Measurements from ENCODE around the gene DPP4. TPM values are rescaled to one million over a fixed set of nuclear protein-coding genes. Genes with fewer than 3 reads are reported as not detected.

Gene DPP4
- total RNA-seq, 1 experiment from 2014 or later: 23.3 TPM

GRCh38 chr2:162072976-162073887 lies 783 bp downstream of the DPP4 start:
- no peak for DNase-seq
- ChIA-PET POLR2A (ENCODE audit: unreplicated experiment) (interaction anchor here (0.6 kb wide), 1 partner anchor 1802 kb away, joined by 3 read pairs; no protein-coding TSS in a partner anchor), CTCF (no interaction called here)
- TF ChIP-seq CTCF (conservative IDR thresholded peaks at IDR 0.05; ENCODE audit: low read depth, low read length) (no peak), EZH2phosphoT487 (IDR thresholded peaks at IDR 0.05; ENCODE audit: borderline replicate concordance, low read length) (no peak), EZH2 (IDR thresholded peaks at IDR 0.05; ENCODE audit: low read length, unreplicated experiment) (no peak)
- Histone ChIP-seq H3K27me3 (ENCODE audit: low read length) (no peaks in the 10 kb centered on the region), H3K9me2 (replicated peaks; ENCODE audit: low read length) (no peaks in the 10 kb centered on the region), H3K36me3 (ENCODE audit: low read depth, low read length) (no peaks in the 10 kb centered on the region), H3K79me2 (ENCODE audit: low read length) (0 out of 2 replicates have a peak, but pooled peaks cover 3% of the 10 kb centered on the region), H3K4me3 (ENCODE audit: low read length) (peak overlapping the region; percentile 90), H3K9ac (ENCODE audit: low read length) (peak overlapping the region; percentile 75), H3F3A (ENCODE audit: low read length, unreplicated experiment) (no peaks in the 10 kb centered on the region), H3K9me3 (ENCODE audit: low read length) (no peaks in the 10 kb centered on the region), H4K20me1 (ENCODE audit: low read length) (no peaks in the 10 kb centered on the region), H3K4me1 (ENCODE audit: insufficient read depth, low read length) (peaks cover 46% of the 10 kb centered on the region), H2AFZ (ENCODE audit: low read length) (peak overlapping the region; percentile 94), H3K4me2 (ENCODE audit: low read length) (peak overlapping the region; percentile 87), H3K27ac (ENCODE audit: low read length) (peak overlapping the region; percentile 53)
- ATAC-seq: peak; percentile 32
- TSS peak; percentile 36 for BruUV-seq (replicated peaks)
- intact Hi-C loops (cut with micrococcal nuclease): loop anchor here (5.0 kb wide), 1 partner anchor 46 kb away; no protein-coding TSS in a partner anchor

GRCh38 chr2:162072181-162072702 lies 1.8 kb downstream of the DPP4 start:
- H3F3A ChIP-seq (ENCODE audit: low read length, unreplicated experiment): no peaks in the 10 kb centered on the region
- TF ChIP-seq CTCF (conservative IDR thresholded peaks at IDR 0.05; ENCODE audit: low read depth, low read length): no peak
- no peak for TF ChIP-seq EZH2 (IDR thresholded peaks at IDR 0.05; ENCODE audit: low read length, unreplicated experiment)
- no peak for TF ChIP-seq EZH2phosphoT487 (IDR thresholded peaks at IDR 0.05; ENCODE audit: borderline replicate concordance, low read length)
- H3K4me3 ChIP-seq (ENCODE audit: low read length): peak overlapping the region; percentile 90
- no peaks in the 10 kb centered on the region for H3K27me3 ChIP-seq (ENCODE audit: low read length)
- H3K9me2 ChIP-seq (replicated peaks; ENCODE audit: low read length): no peaks in the 10 kb centered on the region
- H3K9ac ChIP-seq (ENCODE audit: low read length): 0 out of 2 replicates have a peak overlapping the region, but pooled peaks have one; percentile 75
- intact Hi-C loops (cut with micrococcal nuclease): loop anchor here (5.0 kb wide), 1 partner anchor 45 kb away; no protein-coding TSS in a partner anchor
- H3K4me2 ChIP-seq (ENCODE audit: low read length): peak overlapping the region; percentile 87
- ChIA-PET POLR2A (ENCODE audit: unreplicated experiment) (no interaction called here), CTCF (no interaction called here)
- no peaks in the 10 kb centered on the region for H3K9me3 ChIP-seq (ENCODE audit: low read length)
- peak; percentile 45 for ATAC-seq
- 0 out of 2 replicates have a peak, but pooled peaks cover 3% of the 10 kb centered on the region for H3K79me2 ChIP-seq (ENCODE audit: low read length)
- peaks cover 56% of the 10 kb centered on the region for H3K4me1 ChIP-seq (ENCODE audit: insufficient read depth, low read length)
- no peak overlapping the region for H2AFZ ChIP-seq (ENCODE audit: low read length)
- peak; percentile 70 for DNase-seq
- no TSS peak for BruUV-seq (replicated peaks)
- H3K36me3 ChIP-seq (ENCODE audit: low read depth, low read length): no peaks in the 10 kb centered on the region
- H4K20me1 ChIP-seq (ENCODE audit: low read length): no peaks in the 10 kb centered on the region
- H3K27ac ChIP-seq (ENCODE audit: low read length): peak overlapping the region; percentile 53

All from PC-3 (cell line).